SK-N-MC (cell line): ENCODE data around the gene RUNX1.

Experiments
- EZH2 ChIP-seq: fragments of 200-600 bp; sonication (generic); IDR thresholded peaks from one replicate; pipeline ENCODE4 v1.6.1; 2017; ENCODE audit warnings: antibody characterized with exemption
- FOXP2 ChIP-seq: optimal IDR thresholded peaks from 2 replicates; pipeline ENCODE3; 2011; ENCODE audit warnings: mild to moderate bottlenecking, moderate library complexity; ENCODE audit not compliant: insufficient read depth; ENCODE audit errors: extremely low read length, control extremely low read depth
- POLR2AphosphoS5 ChIP-seq: IDR thresholded peaks from 2 replicates; pipeline ENCODE4 v1.6.1; 2012; ENCODE audit warnings: mild to moderate bottlenecking, low read depth, low read length, borderline replicate concordance

GRCh38 chr21:34979383-34979782 is 69.7 kb downstream of the RUNX1 start:
- no peak for TF ChIP-seq POLR2AphosphoS5
- no peak for TF ChIP-seq EZH2
- no peak for TF ChIP-seq FOXP2
